K562 (cell line): Measurements from ENCODE around the gene MICAL2. TPM values are rescaled to one million over a fixed set of nuclear protein-coding genes. Genes with fewer than 3 reads are reported as not detected.

Experiments used
- EP300 ChIP-seq: IDR thresholded peaks from 2 replicates; pipeline ENCODE4 v1.6.1; 2012; ENCODE audit warnings: low read length, improper control_type of control experiment
- JUN ChIP-seq, 2 experiments: sonication (generic) in 1 of 2; formaldehyde crosslinking in 1 of 2; IDR thresholded peaks; 2 replicates each; pipeline versions ENCODE4 v1.6.1 to v1.8.0; 2012 to 2022; ENCODE audit warnings: borderline replicate concordance in 2 of 2, mild to moderate bottlenecking in 2 of 2, improper control_type of control experiment in 1 of 2, low read depth in 1 of 2, low read length in 1 of 2, missing genetic modification reagents in 1 of 2
- KLF1 ChIP-seq: fragments of 450-650 bp; IDR thresholded peaks from 2 replicates; pipeline ENCODE4 v1.6.1; 2016; ENCODE audit warnings: missing genetic modification characterization, missing compliant biosample characterization
- LCOR ChIP-seq: sonication (generic); formaldehyde crosslinking; IDR thresholded peaks from 2 replicates; pipeline ENCODE4 v1.8.0; 2022; ENCODE audit warnings: mild to moderate bottlenecking, missing genetic modification reagents
- MBD2 ChIP-seq: sonication (generic); IDR thresholded peaks from 2 replicates; pipeline ENCODE4 v1.6.1; 2016; ENCODE audit warnings: low read depth, borderline replicate concordance
- PHB2 ChIP-seq: fragments of 450-650 bp; IDR thresholded peaks from 2 replicates; pipeline ENCODE4 v1.6.1; 2017; ENCODE audit warnings: low read depth
- PHF21A ChIP-seq: fragments of 450-650 bp; IDR thresholded peaks from 2 replicates; pipeline ENCODE4 v1.6.1; 2017; ENCODE audit warnings: low read depth, borderline replicate concordance
- SAP30 ChIP-seq: fragments of 200-600 bp; sonication (generic); IDR thresholded peaks from 2 replicates; pipeline ENCODE4 v1.6.1; 2012; ENCODE audit warnings: borderline replicate concordance, low read depth, mild to moderate bottlenecking, moderate library complexity, low read length, control low read depth, inconsistent platforms; ENCODE audit not compliant: insufficient read depth, poor library complexity, severe bottlenecking
- SMAD4 ChIP-seq: fragments of 250-450 bp; sonication (Bioruptor Pico); conservative IDR thresholded peaks from 2 replicates; pipeline ENCODE4 v1.8.0; 2021; ENCODE audit warnings: inconsistent platforms, mild to moderate bottlenecking, moderate library complexity
- ZC3H4 ChIP-seq: sonication (generic); formaldehyde crosslinking; IDR thresholded peaks from 2 replicates; pipeline ENCODE4 v1.9.0; 2021; ENCODE audit warnings: missing genetic modification reagents, borderline replicate concordance
- ZNF239 ChIP-seq: fragments of 250-450 bp; sonication (Bioruptor Pico); IDR thresholded peaks from 2 replicates; pipeline ENCODE4 v1.4.0; 2020; ENCODE audit warnings: mild to moderate bottlenecking
- ZNF408 ChIP-seq: fragments of 250-450 bp; sonication (Bioruptor Pico); IDR thresholded peaks from 2 replicates; pipeline ENCODE4 v1.4.0; 2020; ENCODE audit warnings: low read depth, mild to moderate bottlenecking, moderate library complexity
- ZNF695 ChIP-seq: fragments of 450-650 bp; formaldehyde crosslinking; IDR thresholded peaks from 2 replicates; pipeline ENCODE4 v1.4.0; 2020; ENCODE audit warnings: mild to moderate bottlenecking, moderate library complexity
- polyA plus RNA-seq, 8 experiments: library from polyadenylated mRNA; depleted of rRNA in 4 of 8; stranded (reverse) in 5 of 8; unstranded in 3 of 8; fragments of >200 nt; fragmentation: Nextera tagmentation in 2 of 8; fragmentation: Illumina TruSeq in 1 of 8; extraction: Ambion mirVana in 2 of 8; extraction: Trizol in 1 of 8; gene quantifications; 2 replicates each; pipeline versions ENCODE4 v1.2.1 to v1.2.3, GENCODE V29; 2011 to 2014; ENCODE audit warnings: inconsistent platforms in 1 of 8, missing spikeins in 1 of 8
- total RNA-seq, 7 experiments: library from RNA; depleted of rRNA in 6 of 7; stranded (reverse); fragments of >200 nt in 6 of 7; fragmentation: Illumina TruSeq in 2 of 7; extraction: Trizol in 2 of 7; gene quantifications; 2 replicates each; pipeline versions ENCODE4 v1.2.1 to v1.2.3, GENCODE V29; 2011 to 2021; ENCODE audit warnings: low replicate concordance in 1 of 7
- TF ChIP-seq, protein P1 (sequence below): fragments of 250-450 bp; sonication (Bioruptor Pico); IDR thresholded peaks from 2 replicates; pipeline ENCODE4 v1.5.0; 2021; ENCODE audit warnings: mild to moderate bottlenecking, borderline replicate concordance
- TF ChIP-seq, protein P2 (sequence below), 2 experiments: fragments of 450-650 bp in 1 of 2; sonication (generic) in 1 of 2; formaldehyde crosslinking in 1 of 2; IDR thresholded peaks in 1 of 2; conservative IDR thresholded peaks in 1 of 2; 2 replicates each; pipeline versions ENCODE4 v1.6.1 to v1.8.1; 2016 to 2023; ENCODE audit warnings: mild to moderate bottlenecking in 2 of 2, moderate library complexity in 2 of 2, inconsistent platforms in 1 of 2, missing genetic modification reagents in 1 of 2
- TF ChIP-seq, protein P3 (sequence below): fragments of 450-650 bp; formaldehyde crosslinking; IDR thresholded peaks from 2 replicates; pipeline ENCODE4 v1.4.0; 2020; ENCODE audit warnings: mild to moderate bottlenecking, moderate library complexity
- TF ChIP-seq, protein P4 (sequence below): IDR thresholded peaks from 2 replicates; pipeline ENCODE4 v1.6.1; 2012; ENCODE audit warnings: low read depth, low read length, improper control_type of control experiment, borderline replicate concordance

The MICAL2 gene
- total and polyA plus RNA-seq, 9 of the 15 experiments (the other 6 are each of a cell fraction or from before 2014, with no cell fraction given), result 4.7 to 64.2 (median 33.6) TPM

DNA sequence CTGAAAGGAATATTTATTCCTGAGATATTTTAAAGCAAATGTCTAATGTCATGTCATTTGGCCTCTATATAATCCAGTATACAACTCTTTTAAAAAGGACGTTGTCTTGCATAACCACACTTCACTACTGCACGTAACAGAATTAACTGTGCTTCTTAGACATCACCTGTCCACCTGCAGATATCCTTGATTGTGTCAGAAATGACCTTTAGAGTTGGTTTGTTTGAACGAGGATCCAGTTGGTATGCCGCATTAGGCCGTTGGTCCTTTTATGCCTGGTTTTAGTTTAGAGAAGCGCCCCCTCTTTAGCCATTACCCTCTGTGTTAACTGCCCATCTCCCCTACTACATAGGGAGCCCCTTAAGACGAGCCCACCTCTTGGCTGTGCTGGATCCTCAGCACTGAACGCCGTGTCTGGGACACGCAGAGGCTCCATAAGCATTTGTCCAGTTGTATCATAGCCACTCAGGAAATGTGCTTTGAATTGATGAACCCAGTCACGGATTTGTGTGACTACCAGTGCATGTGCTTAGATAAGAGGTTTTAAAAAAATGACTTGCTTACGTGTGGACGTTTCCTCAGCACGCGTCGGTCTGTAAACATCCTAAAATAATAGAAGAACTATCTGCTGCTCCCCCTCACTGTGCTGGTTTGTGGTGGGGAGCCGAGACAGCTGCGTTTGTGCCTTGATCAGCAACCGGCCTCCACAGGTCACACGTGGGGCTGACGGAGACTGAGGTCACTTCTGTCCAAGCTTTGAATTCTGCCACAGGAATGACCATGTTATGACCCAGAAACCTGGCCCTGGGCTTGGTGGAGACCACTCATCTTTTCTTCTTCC lies 4.0 kb downstream of the MICAL2 start (continued):
- TF ChIP-seq, protein P1, sequence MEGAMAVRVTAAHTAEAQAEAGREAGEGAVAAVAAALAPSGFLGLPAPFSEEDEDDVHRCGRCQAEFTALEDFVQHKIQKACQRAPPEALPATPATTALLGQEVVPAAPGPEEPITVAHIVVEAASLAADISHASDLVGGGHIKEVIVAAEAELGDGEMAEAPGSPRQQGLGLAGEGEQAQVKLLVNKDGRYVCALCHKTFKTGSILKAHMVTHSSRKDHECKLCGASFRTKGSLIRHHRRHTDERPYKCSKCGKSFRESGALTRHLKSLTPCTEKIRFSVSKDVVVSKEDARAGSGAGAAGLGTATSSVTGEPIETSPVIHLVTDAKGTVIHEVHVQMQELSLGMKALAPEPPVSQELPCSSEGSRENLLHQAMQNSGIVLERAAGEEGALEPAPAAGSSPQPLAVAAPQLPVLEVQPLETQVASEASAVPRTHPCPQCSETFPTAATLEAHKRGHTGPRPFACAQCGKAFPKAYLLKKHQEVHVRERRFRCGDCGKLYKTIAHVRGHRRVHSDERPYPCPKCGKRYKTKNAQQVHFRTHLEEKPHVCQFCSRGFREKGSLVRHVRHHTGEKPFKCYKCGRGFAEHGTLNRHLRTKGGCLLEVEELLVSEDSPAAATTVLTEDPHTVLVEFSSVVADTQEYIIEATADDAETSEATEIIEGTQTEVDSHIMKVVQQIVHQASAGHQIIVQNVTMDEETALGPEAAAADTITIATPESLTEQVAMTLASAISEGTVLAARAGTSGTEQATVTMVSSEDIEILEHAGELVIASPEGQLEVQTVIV, result no peak
- TF ChIP-seq MBD2 (peak; percentile 41; the same call in 1 of the 2 replicates), SAP30 (peak; percentile 30), PHF21A (no peak), KLF1 (tag) (no peak), EP300 (peak; percentile 63; the same call in 1 of the 2 replicates), ZNF239 (no peak), SMAD4 (CRISPR knock-in tag) (peak; percentile 78), ZC3H4 (CRISPR knock-in tag) (no peak), LCOR (CRISPR knock-in tag) (0 out of 2 replicates have a peak, but pooled peaks have one; percentile 40), PHB2 (no peak), ZNF408 (CRISPR knock-in tag) (no peak), JUN (IDR thresholded peaks at IDR 0.05; ENCODE audit: borderline replicate concordance, low read depth, low read length) (0 out of 2 replicates have a peak, but pooled peaks have one; percentile 12), JUN (CRISPR knock-in tag; IDR thresholded peaks at IDR 0.05; ENCODE audit: borderline replicate concordance) (no peak), ZNF695 (CRISPR knock-in tag) (no peak)
- TF ChIP-seq, protein P2, sequence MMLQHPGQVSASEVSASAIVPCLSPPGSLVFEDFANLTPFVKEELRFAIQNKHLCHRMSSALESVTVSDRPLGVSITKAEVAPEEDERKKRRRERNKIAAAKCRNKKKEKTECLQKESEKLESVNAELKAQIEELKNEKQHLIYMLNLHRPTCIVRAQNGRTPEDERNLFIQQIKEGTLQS (IDR thresholded peaks at IDR 0.05), result peak; percentile 51; the same call in 1 of the 2 replicates
- TF ChIP-seq, protein P2 (CRISPR knock-in tag; conservative IDR thresholded peaks at IDR 0.05), result no peak
- TF ChIP-seq, protein P3, sequence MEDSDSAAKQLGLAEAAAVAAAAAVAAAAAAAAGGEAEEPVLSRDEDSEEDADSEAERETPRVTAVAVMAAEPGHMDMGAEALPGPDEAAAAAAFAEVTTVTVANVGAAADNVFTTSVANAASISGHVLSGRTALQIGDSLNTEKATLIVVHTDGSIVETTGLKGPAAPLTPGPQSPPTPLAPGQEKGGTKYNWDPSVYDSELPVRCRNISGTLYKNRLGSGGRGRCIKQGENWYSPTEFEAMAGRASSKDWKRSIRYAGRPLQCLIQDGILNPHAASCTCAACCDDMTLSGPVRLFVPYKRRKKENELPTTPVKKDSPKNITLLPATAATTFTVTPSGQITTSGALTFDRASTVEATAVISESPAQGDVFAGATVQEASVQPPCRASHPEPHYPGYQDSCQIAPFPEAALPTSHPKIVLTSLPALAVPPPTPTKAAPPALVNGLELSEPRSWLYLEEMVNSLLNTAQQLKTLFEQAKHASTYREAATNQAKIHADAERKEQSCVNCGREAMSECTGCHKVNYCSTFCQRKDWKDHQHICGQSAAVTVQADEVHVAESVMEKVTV (CRISPR knock-in tag), result no peak
- TF ChIP-seq, protein P4, sequence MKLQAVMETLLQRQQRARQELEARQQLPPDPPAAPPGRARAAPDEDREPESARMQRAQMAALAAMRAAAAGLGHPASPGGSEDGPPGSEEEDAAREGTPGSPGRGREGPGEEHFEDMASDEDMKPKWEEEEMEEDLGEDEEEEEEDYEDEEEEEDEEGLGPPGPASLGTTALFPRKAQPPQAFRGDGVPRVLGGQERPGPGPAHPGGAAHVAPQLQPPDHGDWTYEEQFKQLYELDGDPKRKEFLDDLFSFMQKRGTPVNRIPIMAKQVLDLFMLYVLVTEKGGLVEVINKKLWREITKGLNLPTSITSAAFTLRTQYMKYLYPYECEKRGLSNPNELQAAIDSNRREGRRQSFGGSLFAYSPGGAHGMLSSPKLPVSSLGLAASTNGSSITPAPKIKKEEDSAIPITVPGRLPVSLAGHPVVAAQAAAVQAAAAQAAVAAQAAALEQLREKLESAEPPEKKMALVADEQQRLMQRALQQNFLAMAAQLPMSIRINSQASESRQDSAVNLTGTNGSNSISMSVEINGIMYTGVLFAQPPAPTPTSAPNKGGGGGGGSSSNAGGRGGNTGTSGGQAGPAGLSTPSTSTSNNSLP, result 0 out of 2 replicates have a peak, but pooled peaks have one; percentile 35
